Jurkat, Clone E6-1 (cell line): ENCODE data around the gene ZC2HC1B.
"Not testable (repeated sequence)": the region's sequence is repeated elsewhere in the genome, so short reads cannot be mapped to it uniquely, and the experiment has no call there.

Experiments
- DNase-seq: peaks from one replicate; pipeline ENCODE4 v3.0.0-alpha.2; 2011; ENCODE audit warnings: low read depth, low spot score
- H3K4me3 ChIP-seq: 2 replicates; pipeline ENCODE4 v1.5.1; 2011; ENCODE audit warnings: mild to moderate bottlenecking, low read length, control low read depth, moderate library complexity

The ZC2HC1B gene

GRCh38 chr6:143902827-143903226 is 38.6 kb downstream of the ZC2HC1B start:
- DNase-seq, result no peak
- no peak overlapping the region for H3K4me3 ChIP-seq

- H3K4me3 ChIP-seq, result no peak overlapping the region
- no peak for DNase-seq
These were observed 46.8 kb downstream of the ZC2HC1B start for GRCh38 chr6:143911028-143911427.

- DNase-seq, result no peak
- no peak overlapping the region for H3K4me3 ChIP-seq
These were observed 48.4 kb downstream of the ZC2HC1B start for GRCh38 chr6:143912671-143913070.

DNA sequence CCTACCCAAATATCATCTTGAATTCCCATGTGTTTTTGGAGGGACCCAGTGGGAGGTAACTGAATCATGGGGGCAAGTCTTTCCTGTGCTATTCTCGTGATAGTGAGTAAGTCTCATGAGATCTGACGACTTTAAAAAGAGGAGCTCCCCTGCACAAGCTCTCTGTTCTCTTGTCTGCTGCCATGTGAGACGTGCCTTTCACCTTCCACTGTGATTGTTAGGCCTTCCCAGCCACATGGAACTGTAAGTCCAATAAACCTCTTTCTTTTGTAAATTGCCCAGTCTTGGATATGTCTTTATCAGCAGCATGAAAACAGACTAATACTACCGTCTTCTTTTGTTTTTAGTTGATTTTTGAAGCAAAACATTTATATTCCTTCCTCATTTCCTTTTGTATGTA is 52.8 kb downstream of the ZC2HC1B start:
- DNase-seq, H3K4me3 ChIP-seq: not testable (repeated sequence)

DNA sequence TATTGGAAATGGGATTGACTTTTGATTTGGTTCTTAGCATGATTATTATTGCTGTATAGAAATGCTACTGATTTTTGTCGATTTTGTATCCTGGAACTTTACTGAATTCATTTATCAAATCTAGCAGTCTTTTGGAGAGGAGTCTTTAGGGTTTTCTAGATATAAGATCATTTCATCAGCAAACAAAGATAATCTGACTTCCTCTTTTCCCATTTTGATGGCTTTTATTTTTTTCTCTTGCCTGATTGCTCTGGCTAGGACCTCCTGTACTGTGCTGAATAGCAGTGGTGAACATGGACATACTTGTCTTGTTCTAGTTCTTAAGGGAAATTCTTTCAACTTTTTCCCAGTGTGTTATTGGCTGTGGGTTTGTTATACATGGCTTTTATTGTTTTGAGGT is 64.6 kb downstream of the ZC2HC1B start:
- H3K4me3 ChIP-seq, result no peak overlapping the region
- no peak for DNase-seq

DNA sequence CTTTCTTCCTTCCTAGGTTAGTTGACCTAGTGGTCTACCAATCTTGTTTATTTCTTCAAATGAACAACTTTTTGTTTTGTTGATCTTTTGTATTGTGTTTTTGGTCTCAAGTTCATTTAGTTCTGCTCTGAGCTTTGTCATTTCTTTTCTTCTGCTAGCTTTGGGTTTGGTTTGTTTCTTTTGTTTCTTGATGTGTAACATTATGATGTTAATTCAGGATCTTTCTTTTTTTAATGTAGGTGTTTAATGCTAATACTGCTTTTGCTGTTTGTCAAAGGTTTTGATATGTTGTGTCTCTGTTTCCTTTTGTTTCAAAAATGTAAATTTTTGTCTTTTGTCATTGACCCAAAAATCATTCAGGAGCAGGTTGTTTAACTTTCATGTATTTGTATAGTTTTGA is 65.7 kb downstream of the ZC2HC1B start:
- no peak for DNase-seq
- no peak overlapping the region for H3K4me3 ChIP-seq

GRCh38 chr6:143934331-143934730 is 70.1 kb downstream of the ZC2HC1B start:
- DNase-seq, result no peak

GRCh38 chr6:143934867-143935266 is 70.6 kb downstream of the ZC2HC1B start:
- no peak overlapping the region for H3K4me3 ChIP-seq
- DNase-seq, result no peak

More at GRCh38 chr6:143934331-143934730, 70.1 kb downstream of the ZC2HC1B start:
- no peak overlapping the region for H3K4me3 ChIP-seq

DNA sequence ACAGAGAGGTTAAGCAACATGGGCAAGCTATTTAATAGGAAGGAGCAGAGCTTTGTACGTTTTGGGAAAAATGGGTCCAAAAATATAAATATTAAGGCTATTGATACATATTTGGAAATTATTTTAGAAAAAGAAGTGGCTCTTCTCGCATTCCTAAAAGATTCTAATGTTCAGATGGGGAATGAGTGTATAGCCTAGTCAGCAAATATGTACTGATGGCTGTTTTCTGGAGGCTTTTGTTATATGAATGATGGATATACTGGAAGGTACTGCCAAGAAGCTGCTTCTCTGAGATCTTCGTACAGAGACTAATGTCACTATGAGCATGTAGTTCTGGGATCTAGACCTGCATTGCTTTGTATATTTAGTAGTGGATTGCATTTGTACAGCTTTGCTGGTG is 72.1 kb downstream of the ZC2HC1B start:
- H3K4me3 ChIP-seq, result no peak overlapping the region
- no peak for DNase-seq

- no peak for DNase-seq
- H3K4me3 ChIP-seq, result no peak overlapping the region
These were observed 72.7 kb downstream of the ZC2HC1B start for GRCh38 chr6:143936778-143937667.

GRCh38 chr6:143937668-143937970 is 73.3 kb downstream of the ZC2HC1B start:
- H3K4me3 ChIP-seq, result no peak overlapping the region
- no peak for DNase-seq

GRCh38 chr6:143939364-143939763 is 75.1 kb downstream of the ZC2HC1B start:
- no peak overlapping the region for H3K4me3 ChIP-seq
- DNase-seq, result no peak

GRCh38 chr6:143940011-143940597 is 75.8 kb downstream of the ZC2HC1B start:
- H3K4me3 ChIP-seq, result no peak overlapping the region
- peak; percentile 66 for DNase-seq

- no peak overlapping the region for H3K4me3 ChIP-seq
- DNase-seq, result peak; percentile 85
These were observed 77.8 kb downstream of the ZC2HC1B start for GRCh38 chr6:143941852-143942627.

DNA sequence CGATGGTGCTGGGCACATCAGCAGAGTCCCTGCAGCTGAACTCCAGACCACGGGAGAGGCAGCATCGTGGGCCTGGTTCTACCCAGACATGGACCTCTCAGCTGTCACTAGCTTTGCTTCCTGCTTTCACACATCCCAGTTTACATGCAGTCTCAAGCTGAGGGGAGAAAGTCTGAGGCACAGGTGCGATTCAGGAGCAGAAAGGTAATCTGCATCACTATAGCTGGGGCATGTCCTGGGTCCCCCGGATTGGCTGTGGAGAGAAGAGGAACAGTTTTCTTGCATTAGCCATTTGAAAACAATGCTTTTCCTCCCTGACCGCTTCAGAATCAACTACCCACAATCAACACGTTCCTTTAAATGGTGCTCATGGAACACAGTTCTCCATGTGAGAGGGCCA is 83.9 kb downstream of the ZC2HC1B start:
- no peak for DNase-seq
- H3K4me3 ChIP-seq, result no peak overlapping the region

- no peak overlapping the region for H3K4me3 ChIP-seq
- DNase-seq, result no peak
These were observed 85.3 kb downstream of the ZC2HC1B start for GRCh38 chr6:143949535-143949934.

DNA sequence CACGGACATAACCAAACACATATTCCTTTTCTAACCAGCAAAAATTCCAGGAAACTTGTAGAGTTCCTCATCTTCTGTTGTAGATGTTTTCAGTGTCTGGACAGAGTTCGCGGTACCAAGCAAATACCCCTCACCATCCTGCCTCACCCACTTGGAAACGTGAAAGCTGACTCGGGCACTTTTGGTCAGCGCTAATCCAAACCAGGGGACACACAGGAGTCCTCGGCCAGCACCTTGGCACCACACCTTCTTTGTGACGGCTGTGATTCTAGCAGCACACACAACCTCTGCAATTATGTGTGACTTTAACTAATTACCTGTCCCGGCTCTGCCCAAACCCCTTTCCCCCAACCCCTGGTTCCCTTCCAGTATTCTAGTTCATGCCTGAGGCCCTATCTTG is 85.7 kb downstream of the ZC2HC1B start:
- no peak for DNase-seq
- H3K4me3 ChIP-seq, result no peak overlapping the region

- no peak for DNase-seq
- H3K4me3 ChIP-seq, result no peak overlapping the region
These were observed 86.6 kb downstream of the ZC2HC1B start for GRCh38 chr6:143950875-143951274.

DNA sequence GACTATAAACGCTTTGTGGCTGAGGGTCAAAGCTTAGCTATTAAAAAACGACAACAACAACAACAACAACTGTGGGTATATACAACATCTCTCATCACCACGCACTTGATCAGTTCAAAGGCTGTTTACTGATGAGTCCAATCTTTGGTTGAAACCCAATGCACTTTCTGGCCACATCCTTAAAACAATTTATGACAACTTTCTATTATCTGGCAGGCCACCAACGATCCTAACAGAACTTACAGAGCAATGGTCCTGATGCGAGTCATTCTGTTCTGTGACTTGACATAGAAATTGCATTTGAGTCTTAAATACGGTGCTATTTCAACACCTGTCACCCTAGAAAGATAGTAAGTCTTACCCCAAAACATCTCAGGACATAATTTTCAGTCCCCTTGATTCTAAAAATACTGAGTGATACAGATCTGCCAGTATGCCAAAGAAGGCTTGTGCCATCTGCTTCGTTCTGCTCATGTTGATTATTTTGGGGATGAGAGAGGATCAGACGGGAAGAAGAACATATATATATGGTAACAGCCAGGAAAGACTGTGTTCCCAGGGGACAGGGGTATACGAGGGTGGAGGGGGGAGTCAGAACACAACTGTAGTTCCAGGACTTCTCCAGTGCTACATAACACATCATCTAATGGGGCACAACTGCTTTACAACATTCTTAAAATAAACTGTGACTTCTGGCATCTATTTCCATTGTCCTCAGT is 87.9 kb downstream of the ZC2HC1B start:
- no peak for DNase-seq
- H3K4me3 ChIP-seq, result no peak overlapping the region
